Stimulated activated CD4-positive, alpha-beta T cell treated with anti-CD3 and anti-CD28 coated beads, Interleukin-15, amount 100 ng/mL, for 24 hours (primary cell): ENCODE results near the gene PHF21B.
"Not testable (repeated sequence)": the region's sequence is repeated elsewhere in the genome, so short reads cannot be mapped to it uniquely, and the experiment has no call there.

Experiments
- DNase-seq: peaks from one replicate; pipeline ENCODE4 v3.0.0-alpha.2; 2020

Gene PHF21B

GRCh38 chr22:44931077-44931540 is 78.7 kb downstream of the PHF21B start:
- no peak for DNase-seq

- DNase-seq: no peak
Observed at GRCh38 chr22:44930711-44931035, 79.1 kb downstream of the PHF21B start.

DNA sequence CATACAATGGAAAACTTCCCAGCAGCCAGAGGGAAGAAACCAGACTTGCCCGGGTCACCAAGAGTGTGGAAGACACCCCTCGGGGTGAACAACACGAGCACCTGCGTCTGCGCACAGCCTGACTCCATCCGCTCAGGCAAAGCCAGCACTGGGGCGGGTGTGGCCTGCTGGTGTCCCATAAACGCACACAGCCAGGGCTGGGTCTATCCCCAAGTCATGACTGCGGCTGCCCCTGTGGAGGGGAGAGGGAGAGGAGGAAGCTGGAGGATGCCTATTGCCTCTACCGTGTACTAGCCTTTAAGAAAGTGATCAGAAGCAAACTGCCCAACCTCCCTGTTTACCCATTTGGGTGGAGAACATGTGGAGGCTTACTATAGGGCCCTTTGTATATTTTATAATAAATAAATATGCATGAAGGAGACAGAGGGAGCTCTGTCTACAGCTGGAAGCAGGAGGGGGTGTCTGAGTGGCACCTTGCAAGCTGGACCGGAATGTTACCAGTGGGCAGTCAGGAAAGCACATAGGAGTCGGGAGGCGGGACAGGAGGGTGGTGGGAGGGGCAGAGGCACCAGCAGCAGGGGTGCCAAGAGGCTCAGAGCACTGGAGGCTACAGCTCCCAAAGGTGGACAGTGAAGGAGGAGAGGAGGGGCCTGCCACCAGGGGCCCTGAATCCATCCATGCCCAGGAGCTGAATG is 79.6 kb downstream of the PHF21B start:
- no peak for DNase-seq

GRCh38 chr22:44929359-44930015 is 80.3 kb downstream of the PHF21B start:
- DNase-seq: no peak

GRCh38 chr22:44928711-44929358 is 81.0 kb downstream of the PHF21B start:
- DNase-seq: no peak

GRCh38 chr22:44928136-44928463 is 81.7 kb downstream of the PHF21B start:
- no peak for DNase-seq

DNA sequence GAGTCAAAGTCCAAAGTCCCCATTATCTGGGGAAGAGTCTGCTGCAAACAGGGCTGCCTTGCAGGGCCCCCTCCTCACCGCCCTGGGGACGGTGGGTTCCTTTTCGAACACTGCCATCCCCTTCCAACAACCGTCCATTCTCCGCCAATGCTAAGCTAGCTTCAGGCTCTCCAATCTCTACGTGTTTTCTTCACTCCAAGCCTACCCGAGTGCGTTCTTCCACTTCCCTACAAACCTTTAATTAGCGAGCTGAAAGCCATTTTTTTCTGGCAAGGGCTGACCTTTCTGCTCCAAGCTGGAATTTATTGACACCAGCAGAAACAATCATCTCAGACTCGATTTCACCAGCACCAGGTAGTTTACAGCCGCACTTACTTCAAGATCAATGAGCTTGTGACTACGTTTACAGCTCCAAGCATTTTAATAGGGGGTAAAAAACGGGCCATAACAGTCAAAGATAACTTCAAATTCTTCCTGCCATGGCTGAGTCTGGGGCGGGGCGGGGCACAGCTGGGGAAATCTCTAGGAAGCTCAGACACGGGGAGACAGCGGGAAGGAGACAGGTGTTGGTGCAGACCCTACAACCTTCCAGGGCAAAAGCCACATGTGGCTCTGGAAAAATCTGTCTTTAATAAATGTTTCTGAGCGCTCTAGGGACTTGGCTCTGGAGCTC is 82.2 kb downstream of the PHF21B start:
- DNase-seq: no peak

DNA sequence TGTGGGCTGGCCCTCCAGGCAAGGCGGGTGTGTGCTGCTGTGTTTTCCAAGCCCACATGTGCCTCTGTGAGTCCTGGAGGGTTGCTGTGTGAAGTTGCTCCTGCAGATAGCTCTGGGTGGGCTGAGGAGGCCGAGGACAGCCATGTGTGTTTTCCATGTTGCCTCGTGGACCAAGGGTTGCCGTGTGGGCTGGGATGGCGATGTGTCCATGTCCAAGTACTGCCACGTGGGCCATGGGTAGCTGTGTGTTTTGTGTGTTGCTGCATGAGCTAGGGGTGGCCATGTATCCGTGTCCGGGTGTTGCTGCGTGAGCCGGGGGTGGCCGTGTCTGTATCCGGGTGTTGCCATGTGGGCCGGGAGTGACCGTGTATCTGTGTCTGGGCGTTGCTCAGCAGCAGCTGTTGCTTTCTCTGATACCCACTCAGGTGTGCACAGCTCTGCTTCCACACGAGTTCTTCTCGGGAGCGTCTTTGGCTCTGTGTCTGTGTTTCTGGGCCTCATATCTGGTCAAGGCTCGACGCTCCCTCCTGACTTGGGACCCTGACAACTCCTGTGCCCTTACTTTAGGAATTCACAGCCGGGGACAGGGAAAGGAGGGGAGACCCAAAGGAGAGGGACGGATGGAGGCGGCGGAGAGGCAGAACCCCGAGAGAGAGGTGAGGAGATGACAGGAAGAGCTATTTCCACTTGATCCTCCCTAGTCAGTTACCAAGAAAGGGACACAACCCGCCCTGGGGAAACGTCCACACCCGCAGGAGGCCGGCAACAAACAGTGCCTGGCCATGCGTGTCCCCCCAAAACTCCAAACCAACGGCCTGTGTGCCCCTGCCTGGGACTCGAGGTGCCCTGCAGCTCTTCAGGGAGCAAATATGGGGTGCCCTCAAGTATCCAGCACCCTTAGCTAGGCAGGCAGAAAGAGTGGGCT is 83.1 kb downstream of the PHF21B start:
- DNase-seq: no peak

- DNase-seq: no peak
Observed at GRCh38 chr22:44926124-44926475, 83.7 kb downstream of the PHF21B start.

DNA sequence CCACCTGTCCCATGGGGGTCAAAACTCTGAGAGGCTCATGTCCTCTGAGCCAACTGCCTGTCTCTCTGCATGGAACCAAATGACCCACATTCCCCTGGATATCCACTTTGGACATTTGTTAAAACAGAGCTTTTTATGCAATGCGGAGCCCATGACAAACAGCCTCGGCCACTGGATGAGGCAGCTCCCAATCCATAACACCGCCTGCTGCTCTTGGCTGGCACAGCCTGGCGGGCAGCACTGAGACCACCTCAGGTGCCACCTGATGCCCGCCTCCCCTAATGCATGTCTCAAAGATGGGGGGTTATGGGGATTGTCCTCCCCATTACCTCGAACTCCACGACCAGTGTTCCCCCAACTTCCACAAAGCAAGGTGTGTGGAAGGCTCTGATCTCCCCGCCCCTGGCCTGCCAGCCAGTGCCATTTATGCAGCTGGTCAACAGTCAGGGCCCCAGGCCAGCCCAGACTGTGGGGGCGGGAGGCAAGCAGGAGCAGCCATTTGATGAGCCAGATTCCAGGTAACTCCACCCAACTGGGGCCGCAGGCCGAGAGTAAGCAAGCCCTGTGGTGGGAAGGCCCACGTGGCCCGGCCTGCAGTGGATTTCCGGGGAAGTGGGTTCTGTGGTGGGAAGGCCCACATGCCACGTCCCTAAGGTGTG is 84.2 kb downstream of the PHF21B start:
- no peak for DNase-seq

DNA sequence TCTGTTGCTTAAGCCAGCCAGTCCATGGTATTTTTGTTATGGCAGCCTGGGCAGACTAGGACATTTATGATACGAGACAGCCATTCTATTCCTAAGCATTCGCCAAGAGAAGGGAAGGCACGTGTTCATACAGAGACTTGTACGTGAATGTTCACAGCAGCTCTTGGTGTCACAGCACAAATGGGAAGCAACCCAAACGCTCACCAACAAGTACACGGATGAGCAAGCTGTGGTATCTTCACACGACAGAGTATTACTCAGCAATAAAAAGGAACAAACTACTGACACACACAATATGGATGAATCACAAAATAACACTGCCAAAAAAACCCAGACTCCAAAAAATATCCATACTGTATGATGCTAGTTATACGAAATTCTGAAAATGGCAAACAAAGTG is 85.1 kb downstream of the PHF21B start:
- no peak for DNase-seq

DNA sequence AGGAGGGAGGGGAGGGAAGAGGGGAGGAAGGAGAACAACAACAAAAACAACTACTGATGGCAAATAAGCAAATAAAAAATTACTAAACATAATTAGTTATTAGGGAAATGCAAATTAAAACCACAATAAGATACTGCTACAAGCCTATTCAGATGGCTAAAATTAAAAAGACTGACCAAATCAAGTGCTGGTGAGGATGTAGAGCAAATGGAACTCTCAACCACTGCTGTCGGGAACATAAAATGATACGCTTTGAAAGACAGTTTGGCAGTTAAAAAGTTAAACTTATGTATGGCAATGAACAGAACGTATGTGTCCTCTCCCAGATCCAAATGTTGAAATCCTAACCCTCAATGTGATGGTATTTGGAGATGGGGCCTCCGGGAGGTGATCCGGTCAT is 85.7 kb downstream of the PHF21B start:
- no peak for DNase-seq

GRCh38 chr22:44921766-44922165 is 88.0 kb downstream of the PHF21B start:
- not testable (repeated sequence) for DNase-seq

DNA sequence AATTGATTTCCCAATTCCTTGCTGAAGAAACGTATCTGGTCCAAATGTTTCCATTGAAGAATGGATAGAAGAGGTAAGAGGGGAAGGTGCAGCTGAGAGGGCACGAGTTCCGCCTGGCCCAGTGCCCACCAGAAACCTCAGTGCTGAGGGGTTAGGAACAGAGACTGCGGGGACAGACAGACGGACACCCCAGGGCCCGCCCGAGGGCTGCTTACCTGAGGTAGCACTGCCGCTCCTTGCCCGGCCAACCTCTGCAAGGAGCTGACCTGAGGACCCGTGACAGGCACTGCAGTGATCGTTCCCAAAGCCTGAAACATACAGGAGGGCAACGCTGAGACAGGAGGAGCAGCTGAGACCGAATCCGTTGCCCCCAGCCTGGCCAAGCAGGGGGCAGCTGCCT is 89.6 kb downstream of the PHF21B start:
- no peak for DNase-seq

DNA sequence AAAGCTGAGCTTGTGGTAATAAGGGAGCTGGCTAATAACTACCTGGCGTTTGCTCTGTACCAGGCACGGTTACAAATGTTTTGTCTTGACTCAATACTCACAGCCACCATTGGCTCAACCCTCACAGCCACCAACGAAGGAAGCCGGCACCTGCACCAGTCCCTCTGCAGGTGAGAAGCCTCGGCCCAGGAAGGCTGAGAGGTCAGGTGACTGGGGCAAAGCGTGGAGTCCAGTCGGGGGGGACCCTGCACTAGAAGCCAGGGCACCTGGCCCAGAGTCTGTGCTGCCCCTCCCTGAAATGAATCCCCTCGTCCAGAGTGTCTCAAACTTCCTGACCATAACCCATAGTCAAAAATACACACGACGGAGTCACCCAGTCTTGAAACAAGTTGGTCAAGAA is 90.1 kb downstream of the PHF21B start:
- DNase-seq: no peak

- DNase-seq: no peak
Observed at GRCh38 chr22:44918925-44919392, 90.8 kb downstream of the PHF21B start.

- DNase-seq: no peak
Observed at GRCh38 chr22:44918166-44918924, 91.5 kb downstream of the PHF21B start.

DNA sequence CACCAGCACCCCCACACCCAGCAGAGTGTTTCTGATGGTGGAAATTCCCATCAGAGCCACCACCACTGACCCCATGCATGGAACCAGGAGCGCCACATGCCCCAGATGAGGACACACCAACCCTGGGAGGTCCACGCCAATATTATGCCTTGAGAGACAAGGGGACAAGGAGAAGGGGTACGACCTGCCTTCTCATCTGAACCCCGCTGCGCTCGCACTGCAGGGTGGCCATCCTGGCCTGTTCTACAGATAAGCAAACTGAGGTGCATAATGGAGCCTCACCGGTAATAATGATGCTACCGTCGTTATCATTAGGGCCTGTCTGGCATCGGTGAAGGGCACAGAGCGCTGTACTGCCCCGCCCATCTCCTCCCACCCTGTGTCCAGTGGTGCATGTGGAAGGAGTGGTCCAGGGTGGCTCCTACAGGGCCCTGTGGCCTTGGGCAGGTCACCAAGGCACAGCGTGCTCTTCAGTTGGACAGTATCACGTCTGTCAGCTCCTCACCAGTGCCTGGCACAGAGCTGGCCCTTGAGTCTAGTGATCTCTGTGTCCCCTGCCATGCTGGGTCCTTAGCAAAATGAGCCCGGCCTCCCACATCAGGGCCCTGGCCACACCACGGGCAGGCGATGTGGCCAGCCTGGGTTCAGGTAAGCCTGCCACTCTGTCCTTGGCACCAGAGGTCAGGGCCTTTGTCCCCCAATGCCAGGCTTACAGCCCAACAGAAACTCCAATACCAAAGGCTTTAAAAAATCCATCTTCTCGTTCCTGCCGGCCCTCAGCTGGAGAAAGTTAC is 92.2 kb downstream of the PHF21B start:
- DNase-seq: no peak

GRCh38 chr22:44916281-44917231 is 93.2 kb downstream of the PHF21B start:
- DNase-seq: no peak
